Measurements from ENCODE around the gene HNRNPA0.
A peak's percentile ranks its signal among the peaks of the same experiment; 100 is the strongest.

HNRNPA0 gene

DNA sequence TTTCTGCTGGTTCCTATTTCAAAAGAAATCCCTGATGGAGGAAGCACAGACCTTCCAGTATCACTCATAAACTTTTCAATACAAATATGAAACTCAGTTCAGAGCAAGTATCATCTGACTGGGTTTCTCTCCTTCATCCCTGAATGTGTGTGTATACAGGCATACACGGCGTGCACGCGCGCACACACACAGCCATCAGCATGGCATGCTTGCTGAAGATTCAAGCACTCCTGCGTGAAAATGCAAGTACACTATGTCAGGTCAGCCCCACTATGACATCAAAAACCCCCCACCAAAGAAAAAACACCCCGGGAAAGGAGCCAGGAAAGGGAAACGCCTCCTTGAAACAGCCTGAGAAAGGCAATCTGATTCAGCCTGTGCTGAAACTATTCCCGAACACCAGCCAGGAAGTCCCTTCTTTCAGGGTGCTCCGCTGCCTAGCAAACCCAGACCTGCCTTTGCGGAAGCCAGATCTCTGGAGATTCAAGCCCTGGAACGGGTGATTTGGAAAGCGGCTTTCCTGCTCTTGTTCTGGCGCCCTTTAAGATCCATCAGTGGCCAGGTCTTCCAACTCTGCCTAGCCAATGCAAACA lies 19.1 kb downstream of the HNRNPA0 start:
- Histone ChIP-seq H3K9ac (ENCODE audit: low read depth, low read length) (peak overlapping the region; percentile 70), H3K4me1 (ENCODE audit: control insufficient read depth, insufficient read depth, low read length) (peaks cover 14% of the 10 kb centered on the region), H3K4me3 (ENCODE audit: low read depth, low read length) (peak overlapping the region; percentile 89)

GRCh38 chr5:137734331-137734730 lies 19.8 kb downstream of the HNRNPA0 start:
- peak overlapping the region; percentile 89 for H3K4me3 ChIP-seq (ENCODE audit: low read depth, low read length)
- H3K27me3 ChIP-seq (ENCODE audit: control insufficient read depth, insufficient read depth, low read length) = no peaks in the 10 kb centered on the region
- H3K36me3 ChIP-seq (ENCODE audit: control insufficient read depth, insufficient read depth, low read length) = no peaks in the 10 kb centered on the region
- H3K9me3 ChIP-seq (ENCODE audit: control insufficient read depth, insufficient read depth, low read length) = no peaks in the 10 kb centered on the region
- H3K9ac ChIP-seq (ENCODE audit: low read depth, low read length) = no peak overlapping the region
- peaks cover 14% of the 10 kb centered on the region for H3K4me1 ChIP-seq (ENCODE audit: control insufficient read depth, insufficient read depth, low read length)

More for the DNA sequence above, 19.1 kb downstream of the HNRNPA0 start:
- Histone ChIP-seq H3K36me3 (ENCODE audit: control insufficient read depth, insufficient read depth, low read length) (no peaks in the 10 kb centered on the region), H3K27me3 (ENCODE audit: control insufficient read depth, insufficient read depth, low read length) (no peaks in the 10 kb centered on the region), H3K9me3 (ENCODE audit: control insufficient read depth, insufficient read depth, low read length) (no peaks in the 10 kb centered on the region)

DNA sequence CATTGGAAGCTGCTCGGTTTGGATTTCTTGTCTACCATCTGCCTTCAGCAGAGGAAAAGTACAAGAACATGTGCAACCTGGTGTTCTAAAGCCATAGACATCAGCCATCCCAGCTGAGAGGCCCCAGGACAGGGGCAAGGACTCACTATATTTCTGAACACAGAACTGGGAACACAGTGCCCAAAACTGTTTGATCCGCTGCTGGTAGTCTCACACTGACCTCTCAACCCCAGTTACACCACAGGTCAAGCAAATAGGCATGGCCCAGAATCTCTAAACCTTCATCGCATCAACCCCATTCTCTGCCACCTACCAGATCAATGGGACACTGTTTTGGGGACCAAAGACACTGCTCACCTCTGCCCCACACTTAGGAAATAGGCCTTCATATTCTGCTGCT lies 20.2 kb downstream of the HNRNPA0 start:
- Histone ChIP-seq H3K4me1 (ENCODE audit: control insufficient read depth, insufficient read depth, low read length) (peaks cover 14% of the 10 kb centered on the region), H3K4me3 (ENCODE audit: low read depth, low read length) (peak overlapping the region; percentile 89), H3K36me3 (ENCODE audit: control insufficient read depth, insufficient read depth, low read length) (no peaks in the 10 kb centered on the region), H3K27me3 (ENCODE audit: control insufficient read depth, insufficient read depth, low read length) (no peaks in the 10 kb centered on the region), H3K9me3 (ENCODE audit: control insufficient read depth, insufficient read depth, low read length) (no peaks in the 10 kb centered on the region), H3K9ac (ENCODE audit: low read depth, low read length) (no peak overlapping the region)

GRCh38 chr5:137733006-137733405 lies 21.2 kb downstream of the HNRNPA0 start:
- Histone ChIP-seq H3K9ac (ENCODE audit: low read depth, low read length) (no peak overlapping the region), H3K4me1 (ENCODE audit: control insufficient read depth, insufficient read depth, low read length) (peaks cover 14% of the 10 kb centered on the region), H3K27me3 (ENCODE audit: control insufficient read depth, insufficient read depth, low read length) (no peaks in the 10 kb centered on the region), H3K36me3 (ENCODE audit: control insufficient read depth, insufficient read depth, low read length) (no peaks in the 10 kb centered on the region), H3K4me3 (ENCODE audit: low read depth, low read length) (no peak overlapping the region), H3K9me3 (ENCODE audit: control insufficient read depth, insufficient read depth, low read length) (no peaks in the 10 kb centered on the region)

DNA sequence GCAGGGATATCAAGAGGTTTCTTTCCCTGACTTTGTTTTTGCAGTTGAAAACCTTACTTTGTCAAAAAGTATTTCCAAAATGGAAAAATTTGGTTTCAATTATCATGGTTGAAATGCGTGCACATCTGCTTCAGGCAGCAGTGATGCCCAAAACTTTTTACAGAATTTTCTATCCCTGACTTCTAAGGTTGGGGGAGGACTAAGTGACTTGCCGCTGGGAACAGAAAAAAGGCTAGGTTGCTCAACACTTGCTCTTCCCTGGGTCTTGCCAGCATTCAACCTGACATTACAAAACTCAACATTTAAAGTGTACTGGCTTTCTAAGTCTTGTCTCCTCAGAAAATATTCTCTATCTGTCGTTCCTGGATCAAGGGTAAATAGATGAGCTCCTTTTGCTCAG lies 23.0 kb downstream of the HNRNPA0 start:
- no peak overlapping the region for H3K9ac ChIP-seq (ENCODE audit: low read depth, low read length)
- H3K36me3 ChIP-seq (ENCODE audit: control insufficient read depth, insufficient read depth, low read length) = no peaks in the 10 kb centered on the region
- H3K4me3 ChIP-seq (ENCODE audit: low read depth, low read length) = no peak overlapping the region
- peaks cover 12% of the 10 kb centered on the region for H3K4me1 ChIP-seq (ENCODE audit: control insufficient read depth, insufficient read depth, low read length)
- H3K9me3 ChIP-seq (ENCODE audit: control insufficient read depth, insufficient read depth, low read length) = no peaks in the 10 kb centered on the region
- H3K27me3 ChIP-seq (ENCODE audit: control insufficient read depth, insufficient read depth, low read length) = no peaks in the 10 kb centered on the region

DNA sequence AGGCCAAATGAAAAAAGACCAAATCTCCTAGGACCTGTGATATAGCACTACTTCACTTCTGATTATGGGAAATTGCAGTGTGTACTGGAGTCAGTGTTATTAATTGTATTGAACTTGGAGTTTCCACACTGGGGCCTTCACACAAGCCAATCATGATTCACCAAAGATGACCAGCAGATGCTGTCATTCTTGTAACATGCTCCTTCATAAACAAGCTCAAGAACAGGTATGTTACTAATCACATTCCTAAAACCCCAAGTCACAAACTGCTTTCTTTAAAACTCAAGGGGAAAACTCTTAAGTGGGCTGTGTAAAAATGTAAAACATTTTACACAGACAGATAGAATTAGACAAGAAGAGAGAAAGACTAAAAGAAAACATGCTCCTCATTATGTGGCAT lies 23.8 kb downstream of the HNRNPA0 start:
- no peaks in the 10 kb centered on the region for H3K9me3 ChIP-seq (ENCODE audit: control insufficient read depth, insufficient read depth, low read length)
- no peaks in the 10 kb centered on the region for H3K36me3 ChIP-seq (ENCODE audit: control insufficient read depth, insufficient read depth, low read length)
- no peak overlapping the region for H3K4me3 ChIP-seq (ENCODE audit: low read depth, low read length)
- no peak overlapping the region for H3K9ac ChIP-seq (ENCODE audit: low read depth, low read length)
- no peaks in the 10 kb centered on the region for H3K27me3 ChIP-seq (ENCODE audit: control insufficient read depth, insufficient read depth, low read length)
- peaks cover 11% of the 10 kb centered on the region for H3K4me1 ChIP-seq (ENCODE audit: control insufficient read depth, insufficient read depth, low read length)

DNA sequence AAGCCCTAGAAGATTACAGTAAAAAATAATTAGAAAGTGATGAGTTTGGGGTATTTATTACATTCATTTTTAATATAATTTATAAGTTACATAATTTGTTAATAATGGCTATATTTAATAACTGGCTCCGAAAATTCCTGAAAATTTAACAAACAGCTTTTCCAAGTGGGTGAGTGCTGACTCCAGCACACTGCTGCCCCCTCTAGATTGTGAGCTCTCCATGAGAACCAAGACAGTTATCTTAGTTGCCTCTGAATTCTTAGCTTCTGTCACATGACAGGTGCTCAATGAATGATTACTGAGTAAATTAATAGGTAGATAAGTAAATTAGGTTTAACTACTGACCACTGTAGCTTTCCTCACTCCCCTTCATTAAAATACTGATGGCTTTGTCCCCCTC lies 26.1 kb downstream of the HNRNPA0 start:
- H3K9ac ChIP-seq (ENCODE audit: low read depth, low read length) = no peak overlapping the region
- H3K36me3 ChIP-seq (ENCODE audit: control insufficient read depth, insufficient read depth, low read length) = no peaks in the 10 kb centered on the region
- no peaks in the 10 kb centered on the region for H3K4me1 ChIP-seq (ENCODE audit: control insufficient read depth, insufficient read depth, low read length)
- no peak overlapping the region for H3K4me3 ChIP-seq (ENCODE audit: low read depth, low read length)
- H3K27me3 ChIP-seq (ENCODE audit: control insufficient read depth, insufficient read depth, low read length) = no peaks in the 10 kb centered on the region
- H3K9me3 ChIP-seq (ENCODE audit: control insufficient read depth, insufficient read depth, low read length) = no peaks in the 10 kb centered on the region

DNA sequence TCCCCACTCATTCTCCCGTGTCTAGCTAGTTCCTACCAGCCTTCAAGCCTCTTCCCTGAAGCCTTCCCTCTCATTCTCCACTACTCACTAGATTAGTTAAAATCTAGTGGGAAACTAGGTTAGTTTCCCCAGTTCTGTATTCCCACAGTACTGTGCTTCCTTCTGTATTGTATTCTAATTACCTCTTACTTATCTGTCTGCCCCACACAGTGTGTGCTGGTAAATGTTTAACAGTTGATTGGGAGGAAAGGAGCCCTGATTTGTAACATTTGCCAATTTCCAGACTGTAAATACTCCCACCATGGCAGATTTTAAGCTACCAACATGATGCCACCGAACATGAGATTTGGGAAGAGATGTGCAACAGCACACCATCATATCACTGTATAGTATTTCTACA lies 26.5 kb downstream of the HNRNPA0 start:
- Histone ChIP-seq H3K27me3 (ENCODE audit: control insufficient read depth, insufficient read depth, low read length) (no peaks in the 10 kb centered on the region), H3K4me1 (ENCODE audit: control insufficient read depth, insufficient read depth, low read length) (no peaks in the 10 kb centered on the region), H3K36me3 (ENCODE audit: control insufficient read depth, insufficient read depth, low read length) (no peaks in the 10 kb centered on the region), H3K9me3 (ENCODE audit: control insufficient read depth, insufficient read depth, low read length) (no peaks in the 10 kb centered on the region), H3K9ac (ENCODE audit: low read depth, low read length) (no peak overlapping the region), H3K4me3 (ENCODE audit: low read depth, low read length) (no peak overlapping the region)

DNA sequence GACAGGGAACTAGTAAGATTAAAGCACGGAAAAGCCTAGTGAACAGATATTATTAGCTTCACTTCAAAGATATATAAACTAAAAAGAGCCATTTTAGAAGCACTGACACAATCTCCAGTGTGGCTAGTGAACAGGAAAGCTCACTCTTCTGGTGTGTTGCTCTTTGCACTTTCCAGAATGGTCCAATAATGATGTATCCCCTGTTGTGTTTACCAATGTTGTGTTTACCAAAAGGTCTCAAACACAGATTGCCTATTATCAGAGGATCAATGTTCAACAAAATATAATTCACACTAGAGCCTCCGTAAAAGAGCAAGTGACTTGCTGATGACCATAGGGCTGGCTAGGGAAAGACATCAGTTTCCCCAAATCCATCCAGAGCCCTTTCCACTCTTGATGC lies 29.9 kb downstream of the HNRNPA0 start:
- Histone ChIP-seq H3K4me1 (ENCODE audit: control insufficient read depth, insufficient read depth, low read length) (no peaks in the 10 kb centered on the region), H3K36me3 (ENCODE audit: control insufficient read depth, insufficient read depth, low read length) (no peaks in the 10 kb centered on the region), H3K9ac (ENCODE audit: low read depth, low read length) (no peak overlapping the region), H3K9me3 (ENCODE audit: control insufficient read depth, insufficient read depth, low read length) (no peaks in the 10 kb centered on the region), H3K27me3 (ENCODE audit: control insufficient read depth, insufficient read depth, low read length) (no peaks in the 10 kb centered on the region), H3K4me3 (ENCODE audit: low read depth, low read length) (no peak overlapping the region)

- Histone ChIP-seq H3K4me3 (ENCODE audit: low read depth, low read length) (no peak overlapping the region), H3K4me1 (ENCODE audit: control insufficient read depth, insufficient read depth, low read length) (no peaks in the 10 kb centered on the region), H3K27me3 (ENCODE audit: control insufficient read depth, insufficient read depth, low read length) (no peaks in the 10 kb centered on the region), H3K9me3 (ENCODE audit: control insufficient read depth, insufficient read depth, low read length) (no peaks in the 10 kb centered on the region), H3K9ac (ENCODE audit: low read depth, low read length) (no peak overlapping the region), H3K36me3 (ENCODE audit: control insufficient read depth, insufficient read depth, low read length) (no peaks in the 10 kb centered on the region)
These were observed 35.6 kb downstream of the HNRNPA0 start for GRCh38 chr5:137718611-137719010.

- Histone ChIP-seq H3K27me3 (ENCODE audit: control insufficient read depth, insufficient read depth, low read length) (no peaks in the 10 kb centered on the region), H3K9me3 (ENCODE audit: control insufficient read depth, insufficient read depth, low read length) (no peaks in the 10 kb centered on the region), H3K4me1 (ENCODE audit: control insufficient read depth, insufficient read depth, low read length) (no peaks in the 10 kb centered on the region), H3K4me3 (ENCODE audit: low read depth, low read length) (no peak overlapping the region), H3K36me3 (ENCODE audit: control insufficient read depth, insufficient read depth, low read length) (no peaks in the 10 kb centered on the region), H3K9ac (ENCODE audit: low read depth, low read length) (no peak overlapping the region)
These were observed 37.8 kb downstream of the HNRNPA0 start for GRCh38 chr5:137716337-137716736.

DNA sequence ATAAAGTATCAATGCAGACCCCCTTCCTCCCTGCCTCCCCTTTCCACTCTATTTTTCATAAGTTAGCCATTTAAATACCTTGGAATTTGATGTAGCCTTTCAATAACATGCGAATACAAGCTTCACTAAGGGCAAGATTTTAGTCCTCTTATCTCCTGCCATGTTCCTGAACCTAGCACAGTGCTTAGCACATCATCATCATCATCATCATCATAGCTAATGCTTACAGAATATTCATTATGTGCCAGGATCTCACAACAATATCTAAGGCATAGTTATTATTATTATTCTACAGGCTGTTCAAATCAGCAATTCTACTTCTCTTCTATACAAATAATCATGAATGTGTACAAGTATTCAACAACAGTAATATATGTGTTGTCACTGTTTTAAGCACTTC lies 38.7 kb downstream of the HNRNPA0 start:
- Histone ChIP-seq H3K9me3 (ENCODE audit: control insufficient read depth, insufficient read depth, low read length) (no peaks in the 10 kb centered on the region), H3K4me3 (ENCODE audit: low read depth, low read length) (no peak overlapping the region), H3K9ac (ENCODE audit: low read depth, low read length) (no peak overlapping the region), H3K4me1 (ENCODE audit: control insufficient read depth, insufficient read depth, low read length) (no peaks in the 10 kb centered on the region), H3K27me3 (ENCODE audit: control insufficient read depth, insufficient read depth, low read length) (no peaks in the 10 kb centered on the region), H3K36me3 (ENCODE audit: control insufficient read depth, insufficient read depth, low read length) (no peaks in the 10 kb centered on the region)

All from iPS-15b (cell line).